Stimulated activated naive B cell treated with anti-CD40 and anti-IgM and Interleukin-4, amounts not matched to agents 10 μg/mL and 1 μg/mL and 100 μg/mL, for 72 hours (primary cell): ENCODE measurements around the gene GJD3.

Experiments
- ATAC-seq, 2 donors: fragments of 150-1000 bp; cut with Tn5 transposase; replicated peaks; 2 replicates each; pipeline ENCODE4 v1.10.0; 2021; ENCODE audit warnings: moderate library complexity in 1 of 2
- DNase-seq: peaks from one replicate; pipeline ENCODE4 v3.0.0; 2021
- H3K27ac Mint-ChIP-seq: one replicate; pipeline ENCODE4 v1.8.0; 2022; ENCODE audit warnings: mild to moderate bottlenecking, mixed read lengths
- H3K27me3 Mint-ChIP-seq, 2 donors: one replicate each; pipeline ENCODE4 v1.8.0; 2022; ENCODE audit warnings: mixed read lengths in 2 of 2
- H3K36me3 Mint-ChIP-seq, 2 donors: one replicate each; pipeline ENCODE4 v1.8.0; 2022; ENCODE audit warnings: mixed read lengths in 2 of 2, mild to moderate bottlenecking in 1 of 2
- H3K4me1 Mint-ChIP-seq, 2 donors: one replicate each; pipeline ENCODE4 v1.8.0; 2022; ENCODE audit warnings: mixed read lengths in 2 of 2, mild to moderate bottlenecking in 1 of 2
- H3K4me3 Mint-ChIP-seq, 2 donors: one replicate each; pipeline ENCODE4 v1.8.0; 2022; ENCODE audit warnings: mild to moderate bottlenecking in 2 of 2, mixed read lengths in 2 of 2, moderate library complexity in 1 of 2
- H3K9me3 Mint-ChIP-seq, 2 donors: one replicate each; pipeline ENCODE4 v1.8.0; 2022; ENCODE audit warnings: mixed read lengths in 2 of 2, mild to moderate bottlenecking in 1 of 2

Gene GJD3

DNA sequence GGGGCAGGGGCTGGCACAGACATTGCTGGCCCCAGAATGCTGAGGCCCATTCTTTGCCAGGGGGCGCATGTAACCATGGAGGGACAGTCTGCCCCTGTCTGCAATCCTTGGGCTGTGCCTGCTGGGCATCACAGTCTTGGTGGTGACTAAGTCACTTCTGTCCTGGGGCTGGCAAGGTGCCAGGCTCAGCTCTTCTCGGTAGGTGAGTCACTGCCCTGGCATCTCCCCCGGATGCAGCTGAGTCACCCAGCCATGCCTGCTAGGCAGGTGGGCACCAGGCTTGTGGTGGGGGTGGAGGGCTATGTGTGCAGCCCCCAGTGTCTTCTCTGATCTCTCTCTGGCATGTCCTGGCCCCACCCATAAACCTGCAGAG, 50.0 kb downstream of the GJD3 start:
- H3K27me3 Mint-ChIP-seq = no peaks in the 10 kb centered on the region
- H3K4me3 Mint-ChIP-seq = peak overlapping the region in 1 of 2 donors; percentile 64
- DNase-seq (peak; percentile 81), ATAC-seq (peak; percentile 58 to 59)
- peak overlapping the region; percentile 27 for H3K27ac Mint-ChIP-seq
- peaks cover 25 to 68% of the 10 kb centered on the region in 2 donors for H3K4me1 Mint-ChIP-seq
- peaks cover 0 to 6% of the 10 kb centered on the region in 2 donors for H3K36me3 Mint-ChIP-seq
- H3K9me3 Mint-ChIP-seq = no peaks in the 10 kb centered on the region

GRCh38 chr17:40313668-40314583, 50.6 kb downstream of the GJD3 start:
- Mint-ChIP-seq H3K27me3 (no peaks in the 10 kb centered on the region), H3K9me3 (no peaks in the 10 kb centered on the region), H3K4me1 (peaks cover 19 to 66% of the 10 kb centered on the region in 2 donors), H3K27ac (peak overlapping the region; percentile 57), H3K36me3 (no peaks in the 10 kb centered on the region), H3K4me3 (no peak overlapping the region)
- DNase-seq (no peak), ATAC-seq (no peak)
